Measurements from ENCODE around the gene ZNF513.

- TF ChIP-seq EZH2 (IDR thresholded peaks at IDR 0.05) (no peak), POLR2AphosphoS5 (IDR thresholded peaks at IDR 0.05; ENCODE audit: borderline replicate concordance, low read depth, low read length) (no peak; the same call in 1 of the 2 replicates), FOXP2 (optimal IDR thresholded peaks at IDR 0.05; ENCODE audit: control extremely low read depth, extremely low read length, insufficient read depth) (no peak)
Observed at GRCh38 chr2:27362678-27363420, 17.7 kb downstream of the ZNF513 start.
